Activated T-cell treated with anti-CD3 and anti-CD28 coated beads, Interleukin-2, amount 50 U/mL, for 24 hours (primary cell): ENCODE measurements around the gene DLG2.
"Not testable (repeated sequence)": the region's sequence is repeated elsewhere in the genome, so short reads cannot be mapped to it uniquely, and the experiment has no call there.

Source experiments
- DNase-seq: peaks from one replicate; pipeline ENCODE4 v3.0.0-alpha.2; 2020
- H3K27ac Mint-ChIP-seq: 2 replicates; pipeline ENCODE4 v1.8.0; 2020; ENCODE audit warnings: mild to moderate bottlenecking, mixed read lengths
- H3K27me3 Mint-ChIP-seq: 2 replicates; pipeline ENCODE4 v1.8.0; 2020; ENCODE audit warnings: mixed read lengths
- H3K36me3 Mint-ChIP-seq: 2 replicates; pipeline ENCODE4 v1.8.0; 2020; ENCODE audit warnings: low read depth, mixed read lengths
- H3K4me1 Mint-ChIP-seq: 2 replicates; pipeline ENCODE4 v1.8.0; 2020; ENCODE audit warnings: low read depth, mixed read lengths
- H3K4me3 Mint-ChIP-seq: 2 replicates; pipeline ENCODE4 v1.8.0; 2020; ENCODE audit warnings: mild to moderate bottlenecking, moderate library complexity, mixed read lengths
- H3K9me3 Mint-ChIP-seq: 2 replicates; pipeline ENCODE4 v1.8.0; 2020; ENCODE audit warnings: mixed read lengths

DLG2 gene

DNA sequence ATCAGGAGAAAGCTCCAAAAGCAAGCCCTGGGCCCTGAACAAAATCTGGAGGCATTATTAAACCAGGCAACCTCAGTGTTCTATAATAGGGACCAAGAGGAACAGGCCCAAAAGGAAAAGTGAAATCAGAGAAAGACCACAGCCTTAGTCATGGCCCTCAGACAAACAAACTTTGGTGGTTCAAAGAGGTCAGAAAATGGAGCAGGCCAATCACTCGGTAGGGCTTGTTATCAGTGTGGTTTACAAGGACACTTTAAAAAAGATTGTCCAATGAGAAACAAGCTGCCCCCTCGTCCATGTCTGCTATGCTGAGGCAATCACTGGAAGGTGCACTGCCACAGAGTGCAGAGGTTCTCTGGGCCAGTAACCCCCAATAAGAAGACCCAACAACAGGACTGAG, 17.9 kb downstream of the DLG2 start:
- DNase-seq, H3K36me3 Mint-ChIP-seq, H3K27ac Mint-ChIP-seq, H3K4me3 Mint-ChIP-seq, H3K27me3 Mint-ChIP-seq, H3K9me3 Mint-ChIP-seq, H3K4me1 Mint-ChIP-seq: not testable (repeated sequence)

DNA sequence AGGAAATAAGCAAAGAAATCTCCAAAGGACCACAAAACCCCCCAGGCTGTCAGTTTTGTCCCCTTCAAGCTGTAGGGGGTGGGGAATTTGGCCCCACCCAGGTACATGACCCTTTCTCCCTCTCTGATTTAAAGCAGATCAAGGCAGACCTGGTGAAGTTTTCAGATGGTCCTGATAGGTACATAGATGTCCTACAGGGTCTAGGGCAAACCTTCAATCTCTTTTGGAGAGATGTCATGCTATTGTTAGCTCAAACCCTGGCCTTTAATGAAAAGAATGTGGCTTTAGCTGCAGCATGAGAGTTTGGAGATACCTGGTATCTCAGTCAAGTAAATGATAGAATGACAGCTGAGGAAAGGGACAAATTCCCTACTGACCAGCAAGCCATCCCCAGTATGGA, 18.5 kb downstream of the DLG2 start:
- not testable (repeated sequence) for H3K9me3 Mint-ChIP-seq, H3K27me3 Mint-ChIP-seq, H3K27ac Mint-ChIP-seq

DNA sequence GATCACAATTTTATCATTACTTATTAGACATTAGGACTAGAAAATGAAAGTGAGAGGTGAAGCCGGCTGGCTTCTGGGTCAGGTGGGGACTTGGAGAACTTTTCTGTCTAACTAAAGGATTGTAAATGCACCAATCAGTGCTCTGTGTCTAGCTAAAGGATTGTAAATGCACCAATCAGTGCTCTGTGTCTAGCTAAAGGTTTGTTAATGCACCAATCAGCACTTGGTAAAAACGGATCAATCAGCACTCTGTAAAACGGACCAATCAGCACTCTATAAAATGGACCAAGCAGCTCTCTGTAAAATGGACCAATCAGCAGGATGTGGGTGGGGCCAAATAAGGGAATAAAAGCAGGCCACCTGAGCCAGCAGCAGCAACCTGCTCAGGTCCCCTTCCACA, 20.9 kb downstream of the DLG2 start:
- H3K36me3 Mint-ChIP-seq, H3K9me3 Mint-ChIP-seq, DNase-seq, H3K27ac Mint-ChIP-seq, H3K4me3 Mint-ChIP-seq, H3K4me1 Mint-ChIP-seq, H3K27me3 Mint-ChIP-seq: not testable (repeated sequence)

More for the DNA sequence above, 18.5 kb downstream of the DLG2 start:
- H3K4me3 Mint-ChIP-seq, H3K36me3 Mint-ChIP-seq, H3K4me1 Mint-ChIP-seq, DNase-seq: not testable (repeated sequence)

DNA sequence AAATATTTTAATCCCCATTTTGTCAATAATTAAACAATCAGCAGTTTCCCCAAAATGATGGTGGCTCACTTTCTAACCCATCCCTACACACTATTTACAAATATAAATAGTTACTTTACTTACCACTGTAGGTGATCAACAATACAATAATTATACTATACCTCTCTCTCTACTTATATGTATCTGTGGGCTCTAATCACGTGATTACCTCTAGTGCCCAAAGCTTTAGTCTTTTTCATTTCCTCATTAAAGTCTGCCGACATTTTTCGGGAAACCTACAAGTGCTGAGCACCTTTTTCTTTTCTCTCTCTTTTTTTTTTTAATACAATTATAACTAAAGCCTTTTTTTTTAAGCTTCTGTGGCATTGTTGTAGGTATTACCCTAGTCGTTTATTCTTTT, 23.9 kb downstream of the DLG2 start:
- no peaks in the 10 kb centered on the region for H3K9me3 Mint-ChIP-seq
- H3K4me1 Mint-ChIP-seq = peaks cover 3% of the 10 kb centered on the region
- no peaks in the 10 kb centered on the region for H3K27me3 Mint-ChIP-seq
- no peaks in the 10 kb centered on the region for H3K36me3 Mint-ChIP-seq
- DNase-seq = no peak
- H3K4me3 Mint-ChIP-seq = no peak overlapping the region
- H3K27ac Mint-ChIP-seq = no peak overlapping the region

DNA sequence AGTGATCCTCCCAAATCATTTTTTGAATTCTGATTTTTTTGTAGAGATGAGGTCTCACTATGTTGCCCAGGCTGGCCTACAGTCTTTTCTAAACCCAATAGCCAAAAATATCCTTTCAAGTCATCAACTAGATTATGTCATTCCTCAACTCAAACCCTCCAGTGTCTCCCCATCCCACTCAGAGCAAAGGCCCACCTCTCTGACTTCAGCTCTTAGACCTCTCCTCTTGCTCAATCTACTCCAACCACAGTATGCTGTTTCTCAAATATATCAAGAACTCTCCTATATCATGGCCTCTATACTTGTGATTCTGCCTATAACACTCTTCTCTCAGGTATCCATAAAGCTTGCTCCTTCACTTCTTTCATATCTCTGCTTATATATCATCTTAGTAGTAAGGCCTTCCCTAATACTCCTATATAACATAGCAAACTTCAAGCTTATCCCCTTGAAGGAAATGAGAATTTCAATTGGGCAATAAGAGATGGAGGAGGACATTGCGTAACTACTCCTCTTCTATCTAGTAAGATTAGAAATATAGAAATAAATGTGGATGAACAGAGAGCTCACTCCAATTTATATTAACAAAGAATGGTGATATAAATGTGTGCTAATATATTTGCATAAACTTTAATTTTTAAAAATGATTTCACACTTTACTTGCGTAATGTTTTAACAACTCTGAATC, 24.5 kb downstream of the DLG2 start:
- Mint-ChIP-seq H3K4me1 (peaks cover 3% of the 10 kb centered on the region), H3K27ac (no peak overlapping the region), H3K27me3 (no peaks in the 10 kb centered on the region), H3K36me3 (no peaks in the 10 kb centered on the region), H3K4me3 (no peak overlapping the region), H3K9me3 (no peaks in the 10 kb centered on the region)
- DNase-seq = no peak

DNA sequence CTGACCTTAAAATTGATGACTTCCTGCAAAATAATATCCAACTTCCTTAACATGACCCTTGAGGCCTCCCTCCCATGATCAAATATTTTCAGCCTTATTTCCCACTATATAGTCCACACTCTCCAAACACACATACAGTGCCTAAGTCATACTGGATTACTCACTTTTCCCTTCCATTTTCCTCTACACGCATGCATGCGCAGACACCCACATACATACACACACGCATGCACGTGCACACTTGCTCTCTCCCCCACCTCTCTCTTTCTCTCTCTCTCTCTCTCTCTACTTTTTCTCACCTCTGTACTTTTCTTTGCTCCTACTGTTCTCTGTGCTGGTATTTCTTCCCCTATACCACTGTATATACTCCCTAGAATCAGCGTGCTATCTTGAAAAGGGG, 28.1 kb downstream of the DLG2 start:
- H3K27me3 Mint-ChIP-seq = no peaks in the 10 kb centered on the region
- H3K4me3 Mint-ChIP-seq = no peak overlapping the region
- no peak for DNase-seq
- H3K4me1 Mint-ChIP-seq = no peaks in the 10 kb centered on the region
- H3K9me3 Mint-ChIP-seq = no peaks in the 10 kb centered on the region
- H3K36me3 Mint-ChIP-seq = no peaks in the 10 kb centered on the region
- H3K27ac Mint-ChIP-seq = no peak overlapping the region

DNA sequence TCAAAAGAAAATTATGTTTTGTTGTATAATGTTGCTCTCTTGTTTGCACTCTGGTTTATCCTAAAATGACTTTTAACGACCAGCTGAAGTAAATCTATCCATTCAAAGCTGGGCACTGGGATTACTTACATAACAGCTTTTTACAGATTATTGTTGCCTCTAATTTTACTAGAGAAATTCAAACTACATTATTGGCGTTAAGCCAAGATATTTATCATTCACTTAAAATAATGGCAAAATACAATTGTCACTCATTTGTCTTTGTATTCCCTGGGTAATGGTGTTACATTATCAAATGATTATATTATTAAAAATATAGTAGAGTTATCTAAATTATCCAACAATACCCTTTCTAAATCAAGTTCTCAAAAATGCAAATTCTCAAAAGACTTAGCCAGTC, 30.3 kb downstream of the DLG2 start:
- Mint-ChIP-seq H3K27ac (no peak overlapping the region), H3K4me1 (no peaks in the 10 kb centered on the region), H3K27me3 (no peaks in the 10 kb centered on the region), H3K9me3 (no peaks in the 10 kb centered on the region), H3K36me3 (no peaks in the 10 kb centered on the region), H3K4me3 (no peak overlapping the region)
- DNase-seq = no peak

DNA sequence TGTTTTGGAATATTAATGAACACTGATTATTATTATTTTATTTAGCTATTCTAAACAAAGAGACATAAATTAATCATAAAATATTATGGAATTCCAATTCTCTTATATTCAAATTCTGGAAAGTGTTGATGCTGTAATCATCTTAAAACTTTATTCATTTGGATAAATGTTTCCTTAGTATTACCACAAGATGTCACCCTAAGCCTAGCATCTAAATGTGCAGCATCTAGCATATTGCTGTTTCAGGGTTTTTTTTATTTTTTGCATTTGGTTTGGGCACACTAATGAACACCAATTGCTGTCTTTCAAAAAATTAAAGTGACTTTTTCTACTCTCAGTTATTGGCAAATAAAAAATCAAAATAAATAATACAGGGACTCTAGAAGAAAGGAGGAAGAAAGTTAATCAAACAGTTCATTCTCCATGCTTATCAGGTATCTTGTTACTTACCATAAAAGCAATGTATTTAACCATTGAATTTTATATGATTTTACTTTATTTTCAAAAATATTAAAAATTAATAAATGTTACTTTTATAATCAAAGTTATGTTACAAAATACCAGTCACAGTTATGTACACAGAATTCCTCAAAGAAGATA, 31.8 kb downstream of the DLG2 start:
- Mint-ChIP-seq H3K36me3 (no peaks in the 10 kb centered on the region), H3K27me3 (no peaks in the 10 kb centered on the region), H3K4me3 (no peak overlapping the region), H3K27ac (no peak overlapping the region), H3K4me1 (no peaks in the 10 kb centered on the region), H3K9me3 (no peaks in the 10 kb centered on the region)
- no peak for DNase-seq

DNA sequence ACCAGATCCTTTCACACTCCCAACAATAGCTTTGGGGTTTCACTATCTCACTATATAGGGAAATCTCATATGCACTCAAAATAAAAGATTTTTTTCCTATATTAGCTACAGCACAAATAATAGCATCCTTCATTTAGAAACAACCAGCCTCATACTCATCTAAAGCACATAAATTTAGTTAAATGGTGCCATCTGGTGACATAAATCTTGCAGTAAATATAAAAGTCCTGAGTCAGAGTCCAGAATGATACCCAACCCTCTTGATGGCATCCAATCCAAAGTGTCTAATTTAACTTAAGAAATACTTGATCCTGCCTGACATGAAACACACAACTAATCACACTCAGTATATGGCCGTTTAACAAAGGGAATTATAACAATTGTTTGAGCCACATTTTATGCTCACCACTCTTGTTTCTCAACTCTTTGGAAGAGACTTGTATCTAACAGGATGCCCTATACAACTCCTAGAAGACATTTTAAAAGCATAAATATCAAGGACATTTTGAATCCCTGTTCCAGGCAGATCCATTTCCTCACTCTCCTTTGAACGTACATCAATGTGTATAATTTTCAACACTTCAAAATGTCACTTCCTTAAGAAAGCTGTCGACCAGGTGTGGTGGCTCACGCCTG, 36.2 kb downstream of the DLG2 start:
- Mint-ChIP-seq H3K36me3 (no peaks in the 10 kb centered on the region), H3K4me3 (no peak overlapping the region), H3K27ac (no peak overlapping the region), H3K4me1 (no peaks in the 10 kb centered on the region), H3K9me3 (no peaks in the 10 kb centered on the region), H3K27me3 (no peaks in the 10 kb centered on the region)
- DNase-seq = no peak

DNA sequence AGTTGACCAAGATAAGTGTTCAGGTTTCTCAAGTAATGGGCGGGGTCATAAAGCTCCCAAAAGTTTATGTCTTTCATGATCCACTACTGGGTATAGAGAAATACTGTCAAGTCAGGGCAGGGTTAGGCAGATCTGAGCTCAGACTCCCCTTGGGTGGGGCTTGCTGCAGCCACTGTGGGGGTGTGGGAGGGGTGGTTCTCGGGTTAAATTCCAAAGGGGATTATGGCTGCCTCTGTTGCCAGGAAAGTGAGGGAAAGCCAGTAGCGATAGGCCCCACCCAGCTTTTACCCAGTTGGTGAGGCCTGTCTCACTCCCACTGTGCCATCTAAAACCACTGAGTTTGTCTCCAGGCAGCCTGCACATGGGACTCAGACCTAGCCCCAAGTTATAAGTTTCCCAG, 37.8 kb downstream of the DLG2 start:
- no peak for DNase-seq
- no peak overlapping the region for H3K4me3 Mint-ChIP-seq
- no peaks in the 10 kb centered on the region for H3K27me3 Mint-ChIP-seq
- no peak overlapping the region for H3K27ac Mint-ChIP-seq
- no peaks in the 10 kb centered on the region for H3K36me3 Mint-ChIP-seq
- H3K4me1 Mint-ChIP-seq = no peaks in the 10 kb centered on the region
- no peaks in the 10 kb centered on the region for H3K9me3 Mint-ChIP-seq

DNA sequence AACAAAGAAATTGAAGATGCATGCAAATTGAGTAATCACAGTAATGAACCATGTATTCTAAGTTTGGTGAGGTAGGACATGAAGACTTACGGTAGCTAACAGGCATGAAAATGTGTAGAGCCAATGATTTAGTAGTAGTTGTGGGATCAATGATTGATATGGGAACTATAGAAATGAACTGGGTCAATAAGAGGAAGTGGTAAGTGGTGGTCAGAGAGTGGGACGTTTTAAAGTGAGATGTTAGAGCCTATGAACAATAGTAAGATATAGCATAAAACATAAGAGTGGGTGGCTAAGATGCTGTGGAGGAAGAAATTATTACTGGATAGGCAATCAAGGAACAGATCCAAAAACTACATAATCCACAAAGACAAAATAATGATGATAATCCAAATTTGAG, 45.0 kb downstream of the DLG2 start:
- Mint-ChIP-seq H3K27me3 (no peaks in the 10 kb centered on the region), H3K27ac (no peak overlapping the region), H3K36me3 (no peaks in the 10 kb centered on the region), H3K4me1 (peaks cover 2% of the 10 kb centered on the region), H3K4me3 (no peak overlapping the region), H3K9me3 (peaks cover 6% of the 10 kb centered on the region)
- no peak for DNase-seq

DNA sequence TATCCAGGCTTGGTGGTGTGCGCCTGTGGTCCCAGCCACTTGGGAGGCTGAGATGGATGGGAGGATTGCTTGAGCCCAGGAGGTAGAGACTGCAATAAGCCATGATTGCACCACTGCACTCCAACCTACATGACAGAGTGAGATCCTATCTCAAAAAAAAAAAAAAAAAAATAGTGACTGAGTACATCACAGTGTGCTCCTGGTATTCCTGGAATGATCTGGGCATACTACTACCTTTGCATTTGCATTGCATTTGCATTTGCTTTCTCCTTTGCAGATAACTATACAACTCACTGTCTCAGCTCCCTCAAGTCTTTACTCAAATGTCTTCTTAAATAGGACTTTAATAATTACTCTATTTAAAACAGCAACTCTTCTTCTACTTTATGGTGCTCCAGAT, 51.8 kb downstream of the DLG2 start:
- no peaks in the 10 kb centered on the region for H3K36me3 Mint-ChIP-seq
- H3K4me1 Mint-ChIP-seq = no peaks in the 10 kb centered on the region
- H3K27me3 Mint-ChIP-seq = peaks cover 18% of the 10 kb centered on the region
- H3K27ac Mint-ChIP-seq = no peak overlapping the region
- no peak for DNase-seq
- peaks cover 8% of the 10 kb centered on the region for H3K9me3 Mint-ChIP-seq
- H3K4me3 Mint-ChIP-seq = no peak overlapping the region

DNA sequence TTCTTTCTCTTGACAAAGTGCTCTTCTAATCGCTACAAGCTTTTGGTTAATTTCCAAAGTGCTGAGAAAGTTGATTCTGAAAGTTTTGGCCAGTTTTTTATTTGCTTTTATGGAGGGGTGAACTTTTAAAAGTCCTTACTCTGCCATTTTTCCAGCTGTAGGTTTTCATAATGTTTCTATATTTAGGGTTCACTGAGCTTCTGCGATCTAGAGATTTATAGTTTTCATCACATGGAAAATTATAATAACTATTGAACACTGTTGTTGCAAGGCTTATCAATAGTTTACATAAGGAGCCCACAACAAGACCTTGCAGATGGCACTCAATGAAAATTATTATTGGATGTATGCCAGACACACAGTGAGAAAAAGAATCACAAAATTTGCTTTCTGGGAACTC, 55.1 kb downstream of the DLG2 start:
- H3K4me3 Mint-ChIP-seq = no peak overlapping the region
- H3K27me3 Mint-ChIP-seq = peaks cover 19% of the 10 kb centered on the region
- no peak overlapping the region for H3K27ac Mint-ChIP-seq
- peaks cover 2% of the 10 kb centered on the region for H3K4me1 Mint-ChIP-seq
- peaks cover 2% of the 10 kb centered on the region for H3K9me3 Mint-ChIP-seq
- H3K36me3 Mint-ChIP-seq = no peaks in the 10 kb centered on the region
- DNase-seq = no peak

DNA sequence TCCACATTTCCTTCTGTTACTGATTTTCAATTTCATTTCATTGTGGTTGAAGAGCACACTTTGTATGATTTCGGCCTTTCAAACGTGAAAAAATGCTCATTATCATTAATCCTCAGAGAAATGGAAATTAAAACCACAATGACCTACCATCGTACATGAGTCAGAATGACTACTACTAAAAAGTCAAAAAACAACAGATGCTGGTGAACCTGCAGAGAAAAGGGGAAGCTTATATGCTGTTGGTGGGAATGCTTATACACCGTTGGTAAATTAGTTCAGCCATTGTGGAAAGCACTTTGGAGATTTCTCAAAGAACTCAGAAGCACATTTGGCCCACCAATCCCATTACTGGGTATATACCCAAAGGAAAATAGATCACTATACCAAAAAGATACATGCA, 57.6 kb downstream of the DLG2 start:
- Mint-ChIP-seq H3K27ac (no peak overlapping the region), H3K4me3 (no peak overlapping the region), H3K36me3 (no peaks in the 10 kb centered on the region), H3K27me3 (peaks cover 16% of the 10 kb centered on the region), H3K9me3 (no peaks in the 10 kb centered on the region), H3K4me1 (peaks cover 2% of the 10 kb centered on the region)
- no peak for DNase-seq

DNA sequence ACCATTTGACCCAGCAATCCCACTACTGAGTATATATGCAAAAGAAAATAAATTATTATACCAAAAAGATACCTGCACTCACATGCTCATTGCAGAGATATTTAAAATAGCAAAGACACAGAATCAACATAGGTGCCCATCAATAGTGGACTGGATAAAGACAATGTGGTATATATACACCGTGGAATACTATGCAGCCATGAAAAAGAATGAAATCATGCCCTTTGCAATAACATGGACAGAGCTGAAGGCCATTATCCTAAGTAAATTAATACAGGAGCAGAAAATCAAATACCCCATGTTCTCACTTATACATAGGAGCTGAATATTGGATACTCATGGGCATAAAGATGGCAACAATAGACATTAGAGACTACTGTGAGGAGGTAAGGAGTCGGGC, 68.7 kb downstream of the DLG2 start:
- Mint-ChIP-seq H3K4me3 (no peak overlapping the region), H3K27ac (no peak overlapping the region), H3K4me1 (no peaks in the 10 kb centered on the region), H3K9me3 (peaks cover 9% of the 10 kb centered on the region), H3K36me3 (no peaks in the 10 kb centered on the region), H3K27me3 (peaks cover 11% of the 10 kb centered on the region)
- no peak for DNase-seq
